A549 (cell line): ENCODE results near the gene OR6Q1.

Experiments used
- CEBPB ChIP-seq, 2 experiments: fragments of >200 bp in 1 of 2; sonication (Bioruptor Twin) in 1 of 2; formaldehyde crosslinking in 1 of 2; IDR thresholded peaks; 2 replicates each; pipeline ENCODE4 v1.6.1; 2012 to 2016
- EP300 ChIP-seq, 2 experiments: fragments of >200 bp; sonication (Bioruptor Twin); formaldehyde crosslinking; IDR thresholded peaks; 2 replicates in 1 of 2; 3 replicates in 1 of 2; pipeline ENCODE4 v1.6.1; 2016 to 2017
- ESRRA ChIP-seq: fragments of 150-350 bp; IDR thresholded peaks from 2 replicates; pipeline ENCODE4 v1.6.1; 2014; ENCODE audit warnings: mild to moderate bottlenecking, low read length, borderline replicate concordance
- FOSB ChIP-seq: fragments of 250-450 bp; sonication (Bioruptor Pico); IDR thresholded peaks from 2 replicates; pipeline ENCODE4 v1.5.0; 2020; ENCODE audit warnings: mild to moderate bottlenecking, moderate library complexity
- JUN ChIP-seq, 2 experiments: fragments of >200 bp; sonication (Bioruptor Twin); formaldehyde crosslinking; IDR thresholded peaks; 2 replicates in 1 of 2; 3 replicates in 1 of 2; pipeline ENCODE4 v1.6.1; 2016 to 2017
- JUNB ChIP-seq: fragments of >200 bp; sonication (Bioruptor Twin); formaldehyde crosslinking; IDR thresholded peaks from 2 replicates; pipeline ENCODE4 v1.6.1; 2016
- POLR2A ChIP-seq: IDR thresholded peaks from 2 replicates; pipeline ENCODE4 v1.6.1; 2012; ENCODE audit warnings: mild to moderate bottlenecking, low read length
- SMC3 ChIP-seq: fragments of >200 bp; sonication (Bioruptor Twin); formaldehyde crosslinking; IDR thresholded peaks from 3 replicates; pipeline ENCODE4 v1.6.1; 2018; ENCODE audit warnings: inconsistent platforms
- TF ChIP-seq, protein P1 (sequence below): fragments of >200 bp; sonication (Bioruptor Twin); formaldehyde crosslinking; IDR thresholded peaks from 3 replicates; pipeline ENCODE4 v1.5.1; 2016
- TF ChIP-seq, protein P2 (sequence below): fragments of 150-350 bp; IDR thresholded peaks from 2 replicates; pipeline ENCODE4 v1.6.1; 2014; ENCODE audit warnings: low read depth, mild to moderate bottlenecking, low read length
- TF ChIP-seq, protein P3 (sequence below): IDR thresholded peaks from 2 replicates; pipeline ENCODE4 v1.6.1; 2012
- TF ChIP-seq, protein P4 (sequence below): fragments of 200-600 bp; sonication (generic); IDR thresholded peaks from 2 replicates; pipeline ENCODE4 v1.6.1; 2016; ENCODE audit warnings: antibody characterized with exemption, mild to moderate bottlenecking, moderate library complexity

DNA sequence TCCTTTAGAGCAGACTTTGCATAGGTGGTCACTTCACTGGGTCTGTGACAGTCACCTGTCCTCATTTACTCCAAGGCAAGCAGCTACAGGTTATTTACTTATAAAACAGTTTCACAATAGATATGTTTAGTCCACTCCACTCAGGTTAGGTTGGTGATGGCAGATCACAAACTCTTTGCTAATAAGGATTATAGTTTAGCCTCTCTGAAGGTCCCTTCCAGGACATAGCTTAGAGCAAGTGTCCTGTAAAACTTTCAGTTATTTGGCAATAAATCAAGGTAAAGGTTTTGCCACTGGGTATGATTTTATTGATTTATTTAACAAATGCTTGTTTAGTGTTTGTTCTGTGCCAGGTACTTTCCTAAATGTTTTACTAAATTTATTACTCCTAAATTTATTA lies 8.8 kb downstream of the OR6Q1 start:
- TF ChIP-seq, protein P1, sequence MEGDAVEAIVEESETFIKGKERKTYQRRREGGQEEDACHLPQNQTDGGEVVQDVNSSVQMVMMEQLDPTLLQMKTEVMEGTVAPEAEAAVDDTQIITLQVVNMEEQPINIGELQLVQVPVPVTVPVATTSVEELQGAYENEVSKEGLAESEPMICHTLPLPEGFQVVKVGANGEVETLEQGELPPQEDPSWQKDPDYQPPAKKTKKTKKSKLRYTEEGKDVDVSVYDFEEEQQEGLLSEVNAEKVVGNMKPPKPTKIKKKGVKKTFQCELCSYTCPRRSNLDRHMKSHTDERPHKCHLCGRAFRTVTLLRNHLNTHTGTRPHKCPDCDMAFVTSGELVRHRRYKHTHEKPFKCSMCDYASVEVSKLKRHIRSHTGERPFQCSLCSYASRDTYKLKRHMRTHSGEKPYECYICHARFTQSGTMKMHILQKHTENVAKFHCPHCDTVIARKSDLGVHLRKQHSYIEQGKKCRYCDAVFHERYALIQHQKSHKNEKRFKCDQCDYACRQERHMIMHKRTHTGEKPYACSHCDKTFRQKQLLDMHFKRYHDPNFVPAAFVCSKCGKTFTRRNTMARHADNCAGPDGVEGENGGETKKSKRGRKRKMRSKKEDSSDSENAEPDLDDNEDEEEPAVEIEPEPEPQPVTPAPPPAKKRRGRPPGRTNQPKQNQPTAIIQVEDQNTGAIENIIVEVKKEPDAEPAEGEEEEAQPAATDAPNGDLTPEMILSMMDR = no peak
- TF ChIP-seq EP300 (IDR thresholded peaks at IDR 0.05) (no peak), POLR2A (no peak), JUN (IDR thresholded peaks at IDR 0.05) (no peak), JUNB (no peak), FOSB (CRISPR knock-in tag) (no peak), ESRRA (no peak), CEBPB (IDR thresholded peaks at IDR 0.05) (no peak), SMC3 (no peak)
- TF ChIP-seq, protein P2, sequence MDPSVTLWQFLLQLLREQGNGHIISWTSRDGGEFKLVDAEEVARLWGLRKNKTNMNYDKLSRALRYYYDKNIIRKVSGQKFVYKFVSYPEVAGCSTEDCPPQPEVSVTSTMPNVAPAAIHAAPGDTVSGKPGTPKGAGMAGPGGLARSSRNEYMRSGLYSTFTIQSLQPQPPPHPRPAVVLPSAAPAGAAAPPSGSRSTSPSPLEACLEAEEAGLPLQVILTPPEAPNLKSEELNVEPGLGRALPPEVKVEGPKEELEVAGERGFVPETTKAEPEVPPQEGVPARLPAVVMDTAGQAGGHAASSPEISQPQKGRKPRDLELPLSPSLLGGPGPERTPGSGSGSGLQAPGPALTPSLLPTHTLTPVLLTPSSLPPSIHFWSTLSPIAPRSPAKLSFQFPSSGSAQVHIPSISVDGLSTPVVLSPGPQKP = no peak
- TF ChIP-seq, protein P3, sequence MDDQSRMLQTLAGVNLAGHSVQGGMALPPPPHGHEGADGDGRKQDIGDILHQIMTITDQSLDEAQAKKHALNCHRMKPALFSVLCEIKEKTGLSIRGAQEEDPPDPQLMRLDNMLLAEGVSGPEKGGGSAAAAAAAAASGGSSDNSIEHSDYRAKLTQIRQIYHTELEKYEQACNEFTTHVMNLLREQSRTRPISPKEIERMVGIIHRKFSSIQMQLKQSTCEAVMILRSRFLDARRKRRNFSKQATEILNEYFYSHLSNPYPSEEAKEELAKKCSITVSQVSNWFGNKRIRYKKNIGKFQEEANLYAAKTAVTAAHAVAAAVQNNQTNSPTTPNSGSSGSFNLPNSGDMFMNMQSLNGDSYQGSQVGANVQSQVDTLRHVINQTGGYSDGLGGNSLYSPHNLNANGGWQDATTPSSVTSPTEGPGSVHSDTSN = no peak
- TF ChIP-seq, protein P4, sequence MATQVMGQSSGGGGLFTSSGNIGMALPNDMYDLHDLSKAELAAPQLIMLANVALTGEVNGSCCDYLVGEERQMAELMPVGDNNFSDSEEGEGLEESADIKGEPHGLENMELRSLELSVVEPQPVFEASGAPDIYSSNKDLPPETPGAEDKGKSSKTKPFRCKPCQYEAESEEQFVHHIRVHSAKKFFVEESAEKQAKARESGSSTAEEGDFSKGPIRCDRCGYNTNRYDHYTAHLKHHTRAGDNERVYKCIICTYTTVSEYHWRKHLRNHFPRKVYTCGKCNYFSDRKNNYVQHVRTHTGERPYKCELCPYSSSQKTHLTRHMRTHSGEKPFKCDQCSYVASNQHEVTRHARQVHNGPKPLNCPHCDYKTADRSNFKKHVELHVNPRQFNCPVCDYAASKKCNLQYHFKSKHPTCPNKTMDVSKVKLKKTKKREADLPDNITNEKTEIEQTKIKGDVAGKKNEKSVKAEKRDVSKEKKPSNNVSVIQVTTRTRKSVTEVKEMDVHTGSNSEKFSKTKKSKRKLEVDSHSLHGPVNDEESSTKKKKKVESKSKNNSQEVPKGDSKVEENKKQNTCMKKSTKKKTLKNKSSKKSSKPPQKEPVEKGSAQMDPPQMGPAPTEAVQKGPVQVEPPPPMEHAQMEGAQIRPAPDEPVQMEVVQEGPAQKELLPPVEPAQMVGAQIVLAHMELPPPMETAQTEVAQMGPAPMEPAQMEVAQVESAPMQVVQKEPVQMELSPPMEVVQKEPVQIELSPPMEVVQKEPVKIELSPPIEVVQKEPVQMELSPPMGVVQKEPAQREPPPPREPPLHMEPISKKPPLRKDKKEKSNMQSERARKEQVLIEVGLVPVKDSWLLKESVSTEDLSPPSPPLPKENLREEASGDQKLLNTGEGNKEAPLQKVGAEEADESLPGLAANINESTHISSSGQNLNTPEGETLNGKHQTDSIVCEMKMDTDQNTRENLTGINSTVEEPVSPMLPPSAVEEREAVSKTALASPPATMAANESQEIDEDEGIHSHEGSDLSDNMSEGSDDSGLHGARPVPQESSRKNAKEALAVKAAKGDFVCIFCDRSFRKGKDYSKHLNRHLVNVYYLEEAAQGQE = no peak
